Glutamatergic neuron (in vitro differentiated cells): ENCODE results near the gene MEGF9. TPM values are rescaled to one million over a fixed set of nuclear protein-coding genes. Genes with fewer than 3 reads are reported as not detected.

ENCODE experiments used
- DNase-seq: peaks from one replicate; pipeline ENCODE4 v3.0.0; 2022
- H3K27ac Mint-ChIP-seq: one replicate; pipeline ENCODE4 v1.8.0; 2020; ENCODE audit warnings: mild to moderate bottlenecking, mixed read lengths, inconsistent platforms; ENCODE audit not compliant: unreplicated experiment
- H3K27me3 Mint-ChIP-seq: one replicate; pipeline ENCODE4 v1.8.0; 2020; ENCODE audit warnings: mild to moderate bottlenecking, moderate library complexity, mixed read lengths, inconsistent platforms; ENCODE audit not compliant: unreplicated experiment
- H3K36me3 Mint-ChIP-seq: one replicate; pipeline ENCODE4 v1.8.0; 2020; ENCODE audit warnings: mild to moderate bottlenecking, mixed read lengths, inconsistent platforms; ENCODE audit not compliant: unreplicated experiment
- H3K4me1 Mint-ChIP-seq: one replicate; pipeline ENCODE4 v1.8.0; 2020; ENCODE audit warnings: mild to moderate bottlenecking, low read depth, mixed read lengths, inconsistent platforms; ENCODE audit not compliant: unreplicated experiment
- H3K4me3 Mint-ChIP-seq: one replicate; pipeline ENCODE4 v1.8.0; 2020; ENCODE audit warnings: mild to moderate bottlenecking, mixed read lengths, inconsistent platforms; ENCODE audit not compliant: unreplicated experiment
- H3K9me3 Mint-ChIP-seq: one replicate; pipeline ENCODE4 v1.8.0; 2020; ENCODE audit warnings: mild to moderate bottlenecking, moderate library complexity, mixed read lengths, inconsistent platforms; ENCODE audit not compliant: unreplicated experiment
- total RNA-seq: library from RNA; stranded (reverse); fragmentation: NEBNext Ultra II Directional; extraction: Animal tissue kit (Norgen Biotek cat#: 25700); gene quantifications from one replicate; pipeline ENCODE4 v1.2.1, GENCODE V29; 2021; ENCODE audit not compliant: unreplicated experiment
- TF ChIP-seq, protein P1 (sequence below): fragments of 200-600 bp; sonication (generic); IDR thresholded peaks from one replicate; pipeline ENCODE4 v1.5.0; 2021; ENCODE audit not compliant: partially characterized antibody, unreplicated experiment

MEGF9 gene
- total RNA-seq, 1 donor from 2014 or later = 25.4 TPM

DNA sequence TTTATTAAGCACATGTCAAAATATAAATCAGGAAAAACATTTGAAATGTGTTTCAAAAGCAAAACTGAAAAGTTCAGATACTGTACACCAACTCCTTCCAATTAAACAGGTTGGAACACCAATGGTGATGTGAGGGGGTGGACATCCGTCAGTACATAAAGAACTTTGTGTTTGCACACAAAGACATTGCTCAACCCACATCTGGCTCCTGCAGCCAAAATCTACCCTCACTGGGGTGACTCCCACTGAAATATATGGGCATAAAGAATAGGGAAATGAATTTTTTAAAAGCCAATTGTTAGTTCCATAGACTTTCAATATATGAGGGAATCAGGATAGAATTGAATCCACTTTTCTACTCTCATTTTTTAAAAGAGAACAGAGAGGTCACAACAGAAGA is 63.9 kb downstream of the MEGF9 start:
- H3K27ac Mint-ChIP-seq = no peak overlapping the region
- H3K9me3 Mint-ChIP-seq = no peaks in the 10 kb centered on the region
- peaks cover 9% of the 10 kb centered on the region for H3K4me1 Mint-ChIP-seq
- no peak for DNase-seq
- no peaks in the 10 kb centered on the region for H3K27me3 Mint-ChIP-seq
- H3K36me3 Mint-ChIP-seq = no peaks in the 10 kb centered on the region
- TF ChIP-seq, protein P1, sequence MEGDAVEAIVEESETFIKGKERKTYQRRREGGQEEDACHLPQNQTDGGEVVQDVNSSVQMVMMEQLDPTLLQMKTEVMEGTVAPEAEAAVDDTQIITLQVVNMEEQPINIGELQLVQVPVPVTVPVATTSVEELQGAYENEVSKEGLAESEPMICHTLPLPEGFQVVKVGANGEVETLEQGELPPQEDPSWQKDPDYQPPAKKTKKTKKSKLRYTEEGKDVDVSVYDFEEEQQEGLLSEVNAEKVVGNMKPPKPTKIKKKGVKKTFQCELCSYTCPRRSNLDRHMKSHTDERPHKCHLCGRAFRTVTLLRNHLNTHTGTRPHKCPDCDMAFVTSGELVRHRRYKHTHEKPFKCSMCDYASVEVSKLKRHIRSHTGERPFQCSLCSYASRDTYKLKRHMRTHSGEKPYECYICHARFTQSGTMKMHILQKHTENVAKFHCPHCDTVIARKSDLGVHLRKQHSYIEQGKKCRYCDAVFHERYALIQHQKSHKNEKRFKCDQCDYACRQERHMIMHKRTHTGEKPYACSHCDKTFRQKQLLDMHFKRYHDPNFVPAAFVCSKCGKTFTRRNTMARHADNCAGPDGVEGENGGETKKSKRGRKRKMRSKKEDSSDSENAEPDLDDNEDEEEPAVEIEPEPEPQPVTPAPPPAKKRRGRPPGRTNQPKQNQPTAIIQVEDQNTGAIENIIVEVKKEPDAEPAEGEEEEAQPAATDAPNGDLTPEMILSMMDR = no peak
- no peak overlapping the region for H3K4me3 Mint-ChIP-seq

DNA sequence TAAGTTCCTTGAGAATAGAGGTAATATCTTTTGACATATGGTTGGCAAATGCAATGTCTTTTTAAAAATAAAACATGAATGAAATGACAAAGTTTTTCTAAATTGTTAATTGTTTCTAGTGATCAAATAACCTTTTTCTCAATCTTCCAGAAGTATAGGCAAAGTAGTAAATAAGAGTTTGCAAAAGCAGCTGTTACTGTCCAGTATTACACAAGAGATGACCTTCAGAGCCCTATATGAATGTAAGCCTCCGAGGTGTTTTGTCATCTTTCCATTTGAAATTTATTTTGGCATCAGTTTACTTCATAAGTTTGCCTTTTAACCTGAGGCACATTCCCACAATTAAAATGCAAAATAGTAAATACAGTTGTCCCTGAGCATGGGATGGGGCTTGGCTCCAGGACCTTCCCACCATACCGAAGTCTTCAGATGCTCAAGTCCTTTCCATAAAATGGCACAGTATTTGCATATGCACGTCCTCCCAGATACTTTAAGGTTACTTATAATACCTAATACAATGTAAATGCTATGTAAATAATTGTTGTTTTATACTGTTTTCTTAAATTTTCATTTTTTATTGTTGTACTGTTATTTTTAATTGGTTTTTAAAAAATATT is 65.6 kb downstream of the MEGF9 start:
- TF ChIP-seq, protein P1 = no peak
- Mint-ChIP-seq H3K4me1 (peaks cover 9% of the 10 kb centered on the region), H3K9me3 (no peaks in the 10 kb centered on the region), H3K4me3 (no peak overlapping the region), H3K27me3 (no peaks in the 10 kb centered on the region), H3K36me3 (no peaks in the 10 kb centered on the region), H3K27ac (no peak overlapping the region)
- no peak for DNase-seq

DNA sequence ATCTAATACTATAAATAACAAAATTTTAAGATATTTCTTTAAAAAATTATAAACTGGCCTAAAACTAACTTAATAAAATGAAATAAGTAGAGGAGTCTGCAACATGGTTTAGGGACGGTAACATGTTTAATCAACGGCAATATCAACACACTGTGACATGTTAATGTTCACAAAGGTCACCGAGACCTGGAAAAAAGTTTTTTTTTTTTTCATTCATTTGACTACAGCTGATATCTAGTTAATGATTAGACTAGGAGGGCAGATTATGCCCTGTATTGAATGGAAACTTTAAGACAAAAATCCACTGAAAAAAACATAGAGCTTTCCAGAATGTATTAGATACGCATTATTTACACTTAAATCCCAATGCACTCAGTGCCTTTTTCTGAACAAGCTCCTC is 67.3 kb downstream of the MEGF9 start:
- Mint-ChIP-seq H3K36me3 (no peaks in the 10 kb centered on the region), H3K4me3 (no peak overlapping the region), H3K27me3 (no peaks in the 10 kb centered on the region), H3K27ac (no peak overlapping the region), H3K9me3 (no peaks in the 10 kb centered on the region), H3K4me1 (peaks cover 9% of the 10 kb centered on the region)
- no peak for DNase-seq
- TF ChIP-seq, protein P1 = no peak

DNA sequence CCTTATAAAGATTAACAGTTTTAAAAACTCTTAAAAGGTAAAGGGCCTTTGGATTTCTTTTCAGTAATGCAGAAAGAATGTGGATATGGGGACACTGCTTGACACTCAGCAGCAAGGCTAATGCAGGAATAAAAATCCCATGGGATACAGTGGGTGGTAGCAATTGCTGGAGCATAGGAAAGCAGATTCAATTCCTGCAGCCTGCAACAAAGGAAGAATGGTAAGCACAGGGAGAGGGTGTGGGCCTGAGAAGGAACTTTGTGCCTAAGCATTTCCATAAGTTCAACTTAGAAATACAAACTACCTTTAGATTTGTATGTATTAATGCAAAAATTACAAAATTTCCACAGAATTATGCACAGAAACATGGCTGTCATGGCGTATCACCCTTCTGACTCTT is 68.5 kb downstream of the MEGF9 start:
- Mint-ChIP-seq H3K27me3 (no peaks in the 10 kb centered on the region), H3K4me1 (peaks cover 9% of the 10 kb centered on the region), H3K4me3 (no peak overlapping the region), H3K36me3 (no peaks in the 10 kb centered on the region), H3K9me3 (no peaks in the 10 kb centered on the region), H3K27ac (no peak overlapping the region)
- TF ChIP-seq, protein P1 = no peak
- no peak for DNase-seq

DNA sequence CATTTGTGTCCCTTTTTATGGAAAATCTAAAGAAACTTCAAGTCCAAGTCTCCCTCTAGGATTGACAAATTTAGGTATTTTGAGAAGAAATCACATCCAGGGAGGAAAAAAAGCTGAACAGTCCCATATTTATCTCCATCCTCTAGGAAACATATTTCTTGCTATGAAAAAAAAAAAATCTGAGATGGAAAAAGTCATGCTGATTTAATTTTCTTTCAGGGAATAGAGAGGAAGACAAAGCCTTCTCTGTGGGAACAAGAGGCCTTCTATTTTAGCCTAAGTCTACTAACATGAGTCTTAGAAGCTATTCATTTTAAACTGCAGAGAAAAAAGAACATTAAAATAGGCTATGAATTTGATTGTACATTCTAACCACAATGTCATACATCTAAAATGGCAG is 71.2 kb downstream of the MEGF9 start:
- TF ChIP-seq, protein P1 = no peak
- H3K9me3 Mint-ChIP-seq = no peaks in the 10 kb centered on the region
- DNase-seq = no peak
- H3K4me3 Mint-ChIP-seq = no peak overlapping the region
- peaks cover 9% of the 10 kb centered on the region for H3K4me1 Mint-ChIP-seq
- no peak overlapping the region for H3K27ac Mint-ChIP-seq
- no peaks in the 10 kb centered on the region for H3K27me3 Mint-ChIP-seq
- no peaks in the 10 kb centered on the region for H3K36me3 Mint-ChIP-seq
